GM12864 (cell line): Measurements from ENCODE around the gene CAB39L.

Source experiments
- DNase-seq: peaks from one replicate; pipeline ENCODE4 v3.0.0-alpha.2; 2011; ENCODE audit warnings: low read depth
- H3K4me3 ChIP-seq: 2 replicates; pipeline ENCODE4 v1.5.1; 2011; ENCODE audit warnings: mild to moderate bottlenecking, low read depth, low read length, control low read depth
- CTCF ChIP-seq: IDR thresholded peaks from 2 replicates; pipeline ENCODE4 v1.5.1; 2011; ENCODE audit warnings: low read depth, mild to moderate bottlenecking, moderate library complexity, low read length, control low read depth, inconsistent platforms; ENCODE audit errors: missing control alignments

The CAB39L gene

DNA sequence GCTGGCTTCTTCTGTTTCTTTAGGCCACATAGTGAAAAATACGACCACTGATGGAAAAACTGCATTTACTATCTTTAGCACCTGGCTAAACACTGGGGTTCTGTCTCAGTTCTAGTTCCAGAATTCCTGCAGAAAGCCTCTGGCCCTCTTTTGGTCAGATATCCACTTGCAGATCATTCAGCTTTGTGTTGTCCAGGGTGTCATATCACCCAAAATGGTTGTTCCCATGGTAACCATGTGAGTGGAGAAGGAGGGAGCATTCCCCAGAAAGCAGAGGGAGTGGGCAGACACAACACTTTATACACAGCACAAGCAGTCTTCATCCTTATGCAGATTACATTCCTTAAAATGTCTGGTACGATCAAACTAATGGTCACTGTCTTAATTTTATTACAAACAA lies 73.5 kb downstream of the CAB39L start:
- no peak for TF ChIP-seq CTCF
- no peak overlapping the region for H3K4me3 ChIP-seq
- DNase-seq, result no peak

GRCh38 chr13:49369866-49370265 lies 74.0 kb downstream of the CAB39L start:
- DNase-seq, result no peak
- H3K4me3 ChIP-seq, result no peak overlapping the region
- no peak for TF ChIP-seq CTCF

GRCh38 chr13:49368688-49369087 lies 75.2 kb downstream of the CAB39L start:
- DNase-seq, result no peak
- TF ChIP-seq CTCF, result no peak
- no peak overlapping the region for H3K4me3 ChIP-seq

DNA sequence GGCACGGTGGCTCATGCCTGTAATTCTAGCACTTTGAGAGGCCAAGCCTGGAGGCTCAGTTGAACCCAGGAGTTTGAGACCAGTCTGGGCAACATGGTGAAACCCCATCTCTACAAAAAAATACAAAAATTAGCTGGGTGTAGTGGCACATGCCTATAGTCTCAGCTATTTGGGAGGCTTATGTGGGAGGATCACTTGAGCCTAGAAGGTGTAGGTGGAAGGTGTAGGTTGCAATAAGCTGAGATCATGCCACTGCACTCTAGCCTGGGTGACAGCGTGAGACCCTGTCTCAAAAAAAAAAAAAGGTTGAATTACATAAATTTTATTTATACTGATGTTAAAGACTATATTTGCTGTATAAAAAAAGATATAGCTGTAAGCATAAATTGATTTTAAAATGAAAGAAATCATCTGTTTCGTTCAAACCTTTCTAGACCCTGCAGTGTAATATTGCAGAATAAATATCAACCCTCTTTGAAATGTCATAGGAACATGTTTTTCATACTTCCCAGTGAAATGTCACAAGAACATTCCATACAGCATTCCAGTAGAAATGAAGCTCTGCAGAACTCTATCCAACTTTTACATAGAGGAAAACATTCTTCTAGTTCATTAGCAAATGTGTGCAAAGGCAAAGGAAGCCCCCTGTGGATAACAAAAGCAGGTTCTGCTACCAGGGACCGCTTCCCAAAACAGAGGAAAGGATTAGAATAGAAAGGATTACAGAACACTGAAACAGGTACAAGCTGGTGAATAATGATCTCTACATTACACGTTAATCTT lies 76.0 kb downstream of the CAB39L start:
- no peak for DNase-seq
- TF ChIP-seq CTCF, result no peak

DNA sequence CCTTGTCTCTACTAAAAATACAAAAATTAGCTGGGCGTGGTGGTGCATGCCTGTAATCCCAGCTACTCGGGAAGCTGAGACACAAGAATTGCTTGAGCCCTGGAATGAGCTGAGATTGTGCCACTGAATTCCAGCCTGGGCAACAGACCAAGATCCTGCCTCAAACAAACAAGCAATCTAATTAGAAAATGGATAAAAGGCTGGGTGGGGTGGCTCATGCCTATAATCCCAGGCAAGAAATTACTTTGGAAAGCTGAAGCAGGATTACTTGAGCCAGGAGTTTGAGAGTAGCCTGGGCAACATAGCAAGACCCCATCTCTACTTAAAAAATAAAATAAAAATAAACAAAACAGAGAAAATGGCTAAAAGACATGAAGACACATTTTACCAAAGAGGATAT lies 77.0 kb downstream of the CAB39L start:
- TF ChIP-seq CTCF, result no peak

More for the DNA sequence above, 76.0 kb downstream of the CAB39L start:
- no peak overlapping the region for H3K4me3 ChIP-seq

GRCh38 chr13:49357694-49358093 lies 86.2 kb downstream of the CAB39L start:
- no peak for DNase-seq
- no peak for TF ChIP-seq CTCF
- no peak overlapping the region for H3K4me3 ChIP-seq

More for the DNA sequence above, 77.0 kb downstream of the CAB39L start:
- DNase-seq, result no peak
- no peak overlapping the region for H3K4me3 ChIP-seq

DNA sequence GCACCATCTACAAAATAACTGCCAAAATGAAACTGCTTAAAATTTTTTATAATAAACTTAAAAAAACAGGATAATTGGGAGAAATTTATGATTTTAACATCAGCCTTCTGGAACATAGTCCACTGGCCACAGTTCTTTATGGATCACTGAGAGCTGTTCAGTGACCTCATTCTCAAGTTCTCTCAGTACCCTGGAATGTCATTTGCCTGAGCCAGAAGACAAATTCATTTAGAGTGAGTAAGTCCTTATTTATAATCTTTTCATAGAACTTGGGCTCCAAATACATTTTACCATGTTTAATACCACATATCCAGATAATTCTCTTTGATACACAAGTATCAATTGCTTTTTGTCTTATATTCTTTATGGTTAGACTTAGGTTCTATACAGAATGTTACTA lies 87.6 kb downstream of the CAB39L start:
- no peak overlapping the region for H3K4me3 ChIP-seq
- no peak for DNase-seq
- no peak for TF ChIP-seq CTCF
